ENCODE data around the gene USP37. TPM values are rescaled to one million over a fixed set of nuclear protein-coding genes. Genes with fewer than 3 reads are reported as not detected.
A peak's percentile ranks its signal among the peaks of the same experiment; 100 is the strongest.

Gene USP37
- total RNA-seq, 1 donor from 2014 or later, result 17.8 TPM

DNA sequence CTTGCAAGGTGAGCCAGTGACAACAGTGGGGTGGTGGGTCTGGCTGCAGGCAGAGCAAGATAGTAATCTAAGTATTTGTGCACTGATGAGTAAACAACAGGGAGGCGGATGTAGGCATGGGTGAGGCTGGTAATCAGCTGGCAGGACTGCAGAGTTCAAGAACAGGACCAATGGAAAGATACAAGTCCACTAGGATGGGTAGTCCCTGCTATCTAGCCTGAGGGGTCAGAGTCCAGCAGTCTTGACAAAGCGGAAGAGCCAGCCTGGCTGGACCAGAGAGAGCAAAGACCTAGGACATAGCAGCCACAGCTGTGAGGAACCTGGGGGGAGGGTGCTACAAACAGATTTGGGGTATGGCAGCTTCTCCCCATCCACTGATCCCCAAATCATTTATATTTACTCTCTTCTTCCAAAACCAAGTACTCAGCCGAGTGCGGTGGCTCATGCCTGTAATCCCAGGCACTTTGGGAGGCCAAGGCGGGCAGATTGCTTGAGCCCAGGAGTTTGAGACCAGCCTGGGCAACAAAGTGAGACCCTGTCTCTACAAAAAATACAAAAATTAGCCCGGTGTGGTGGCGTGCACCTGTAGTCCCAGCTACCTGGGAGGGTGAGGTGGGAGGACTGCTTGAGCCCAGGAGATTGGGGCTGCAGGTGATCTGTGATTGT is 123.3 kb downstream of the USP37 start:
- no peak for DNase-seq (ENCODE audit: low spot score in 2 of 2, unreplicated experiment in 2 of 2)
- Mint-ChIP-seq H3K4me1 (peaks cover 3% of the 10 kb centered on the region), H3K27ac (peak overlapping the region; percentile 53), H3K9me3 (no peaks in the 10 kb centered on the region), H3K36me3 (peaks cover 13% of the 10 kb centered on the region), H3K4me3 (no peak overlapping the region), H3K27me3 (ENCODE audit: low read depth) (no peaks in the 10 kb centered on the region)
- TF ChIP-seq, protein P1, sequence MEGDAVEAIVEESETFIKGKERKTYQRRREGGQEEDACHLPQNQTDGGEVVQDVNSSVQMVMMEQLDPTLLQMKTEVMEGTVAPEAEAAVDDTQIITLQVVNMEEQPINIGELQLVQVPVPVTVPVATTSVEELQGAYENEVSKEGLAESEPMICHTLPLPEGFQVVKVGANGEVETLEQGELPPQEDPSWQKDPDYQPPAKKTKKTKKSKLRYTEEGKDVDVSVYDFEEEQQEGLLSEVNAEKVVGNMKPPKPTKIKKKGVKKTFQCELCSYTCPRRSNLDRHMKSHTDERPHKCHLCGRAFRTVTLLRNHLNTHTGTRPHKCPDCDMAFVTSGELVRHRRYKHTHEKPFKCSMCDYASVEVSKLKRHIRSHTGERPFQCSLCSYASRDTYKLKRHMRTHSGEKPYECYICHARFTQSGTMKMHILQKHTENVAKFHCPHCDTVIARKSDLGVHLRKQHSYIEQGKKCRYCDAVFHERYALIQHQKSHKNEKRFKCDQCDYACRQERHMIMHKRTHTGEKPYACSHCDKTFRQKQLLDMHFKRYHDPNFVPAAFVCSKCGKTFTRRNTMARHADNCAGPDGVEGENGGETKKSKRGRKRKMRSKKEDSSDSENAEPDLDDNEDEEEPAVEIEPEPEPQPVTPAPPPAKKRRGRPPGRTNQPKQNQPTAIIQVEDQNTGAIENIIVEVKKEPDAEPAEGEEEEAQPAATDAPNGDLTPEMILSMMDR (IDR thresholded peaks at IDR 0.05; ENCODE audit: unreplicated experiment), result no peak

DNA sequence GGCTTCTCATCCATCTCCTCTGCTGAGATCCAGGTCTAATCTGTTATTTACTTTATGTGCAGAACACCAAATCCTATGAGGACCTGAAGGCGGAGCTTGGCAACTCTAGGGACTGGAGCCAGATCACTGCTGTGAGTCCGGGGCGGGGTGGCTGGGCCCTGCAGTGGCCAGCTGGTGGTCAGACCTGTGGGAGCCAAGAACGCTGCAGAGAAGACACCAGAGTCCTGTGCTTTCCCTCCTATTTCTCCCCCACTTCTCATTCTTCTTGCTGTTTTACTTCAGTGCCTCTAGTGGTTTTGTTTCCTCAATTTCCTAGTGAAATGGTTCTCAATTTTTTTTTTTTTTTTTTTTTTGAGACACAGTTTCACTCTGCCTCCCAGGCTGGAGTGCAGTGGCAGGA is 129.6 kb downstream of the USP37 start:
- DNase-seq (ENCODE audit: low spot score in 2 of 2, unreplicated experiment in 2 of 2), result no peak
- Mint-ChIP-seq H3K9me3 (no peaks in the 10 kb centered on the region), H3K4me3 (no peak overlapping the region)

DNA sequence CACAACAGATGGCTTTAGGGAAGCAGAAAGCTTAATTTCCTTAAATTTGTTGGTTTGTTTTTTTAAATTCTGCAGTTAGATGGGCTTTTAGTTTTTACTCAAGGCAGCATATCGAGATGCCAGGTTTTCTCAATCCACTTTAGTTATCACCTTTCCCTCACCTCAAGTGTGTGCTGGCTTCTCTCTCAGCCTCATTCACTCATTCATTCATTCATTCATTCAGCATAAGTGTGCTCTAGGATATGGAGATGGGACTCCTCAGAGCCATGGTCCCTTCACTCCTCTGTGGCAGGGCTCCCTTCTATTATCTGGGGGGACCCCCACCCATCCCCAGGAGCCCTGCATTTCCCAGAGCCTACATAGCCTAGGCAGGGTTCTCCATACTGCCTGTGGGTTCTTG is 130.2 kb downstream of the USP37 start:
- no peaks in the 10 kb centered on the region for H3K4me1 Mint-ChIP-seq
- H3K36me3 Mint-ChIP-seq, result no peaks in the 10 kb centered on the region
- no peak overlapping the region for H3K4me3 Mint-ChIP-seq
- no peak for DNase-seq (ENCODE audit: low spot score in 2 of 2, unreplicated experiment in 2 of 2)
- H3K27me3 Mint-ChIP-seq (ENCODE audit: low read depth), result no peaks in the 10 kb centered on the region
- TF ChIP-seq, protein P1 (IDR thresholded peaks at IDR 0.05; ENCODE audit: unreplicated experiment), result no peak
- H3K9me3 Mint-ChIP-seq, result no peaks in the 10 kb centered on the region
- no peak overlapping the region for H3K27ac Mint-ChIP-seq

More for the DNA sequence above, 129.6 kb downstream of the USP37 start:
- TF ChIP-seq, protein P1 (IDR thresholded peaks at IDR 0.05; ENCODE audit: unreplicated experiment), result no peak
- Mint-ChIP-seq H3K27ac (peak overlapping the region; percentile 4), H3K36me3 (no peaks in the 10 kb centered on the region), H3K27me3 (ENCODE audit: low read depth) (no peaks in the 10 kb centered on the region), H3K4me1 (no peaks in the 10 kb centered on the region)

DNA sequence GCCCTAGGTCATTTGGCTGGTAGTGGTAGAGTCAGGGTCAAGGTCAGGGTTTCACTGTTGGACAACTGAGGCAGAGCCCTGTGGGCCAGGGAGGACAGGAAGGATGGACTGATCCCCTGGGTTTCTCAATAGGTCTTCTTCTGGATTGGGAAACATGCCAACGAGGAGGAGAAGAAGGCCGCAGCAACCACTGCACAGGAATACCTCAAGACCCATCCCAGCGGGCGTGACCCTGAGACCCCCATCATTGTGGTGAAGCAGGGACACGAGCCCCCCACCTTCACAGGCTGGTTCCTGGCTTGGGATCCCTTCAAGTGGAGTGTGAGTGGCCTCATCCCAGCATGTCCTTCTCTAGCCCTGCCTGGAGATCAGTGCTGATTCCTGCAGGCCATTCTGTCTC is 131.2 kb downstream of the USP37 start:
- H3K27me3 Mint-ChIP-seq (ENCODE audit: low read depth), result no peaks in the 10 kb centered on the region
- H3K9me3 Mint-ChIP-seq, result no peaks in the 10 kb centered on the region
- no peaks in the 10 kb centered on the region for H3K4me1 Mint-ChIP-seq
- no peak for DNase-seq (ENCODE audit: low spot score in 2 of 2, unreplicated experiment in 2 of 2)
- H3K36me3 Mint-ChIP-seq, result no peaks in the 10 kb centered on the region
- H3K27ac Mint-ChIP-seq, result no peak overlapping the region
- no peak overlapping the region for H3K4me3 Mint-ChIP-seq
- TF ChIP-seq, protein P1 (IDR thresholded peaks at IDR 0.05; ENCODE audit: unreplicated experiment), result no peak

DNA sequence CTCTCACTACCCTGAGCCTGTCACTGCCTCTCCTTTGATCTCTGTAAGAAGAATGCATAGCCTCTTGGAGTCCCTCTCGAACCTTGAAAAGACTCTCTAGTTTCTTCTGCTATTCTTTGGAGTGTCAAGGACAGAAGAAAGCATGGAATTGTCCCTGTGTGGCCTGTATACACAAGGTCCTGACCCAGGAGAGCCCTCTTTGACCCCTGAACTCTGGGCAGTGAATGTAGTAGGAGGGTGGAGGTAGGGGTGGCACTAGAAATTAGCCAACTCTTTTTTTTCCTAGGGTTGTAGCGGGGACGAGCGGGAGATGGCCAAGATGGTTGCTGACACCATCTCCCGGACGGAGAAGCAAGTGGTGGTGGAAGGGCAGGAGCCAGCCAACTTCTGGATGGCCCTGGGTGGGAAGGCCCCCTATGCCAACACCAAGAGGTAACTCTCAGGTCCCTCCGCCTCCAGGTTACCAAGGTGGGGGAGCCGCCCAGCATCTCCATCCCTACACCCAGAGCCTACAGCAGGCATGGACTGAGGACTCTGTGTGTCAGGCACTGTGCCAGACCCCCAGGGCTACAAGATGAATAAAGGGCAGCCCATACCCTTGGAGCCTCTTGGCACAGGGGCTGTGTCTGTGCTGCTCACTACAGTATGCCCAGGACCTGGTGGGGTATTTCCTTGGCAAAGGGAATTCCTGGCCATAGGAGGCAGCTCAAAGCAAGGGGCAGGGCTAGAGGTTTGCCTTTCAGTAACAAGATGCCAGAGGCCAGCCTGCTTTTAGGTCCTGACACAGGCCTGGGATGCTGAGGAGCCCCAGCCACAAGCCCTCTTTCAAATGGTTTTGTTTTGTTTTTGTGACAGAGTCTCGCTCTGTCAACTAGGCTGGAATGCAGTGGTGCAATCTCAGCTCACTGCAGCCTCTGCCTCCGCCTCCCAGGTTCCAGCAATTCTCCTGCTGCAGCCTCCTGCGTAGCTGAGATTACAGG is 132.9 kb downstream of the USP37 start:
- no peaks in the 10 kb centered on the region for H3K9me3 Mint-ChIP-seq

More for the DNA sequence above, 132.9 kb downstream of the USP37 start:
- DNase-seq (ENCODE audit: low spot score in 2 of 2, unreplicated experiment in 2 of 2), result no peak
- TF ChIP-seq, protein P1 (IDR thresholded peaks at IDR 0.05; ENCODE audit: unreplicated experiment), result no peak
- no peak overlapping the region for H3K4me3 Mint-ChIP-seq
- H3K27ac Mint-ChIP-seq, result no peak overlapping the region
- H3K36me3 Mint-ChIP-seq, result no peaks in the 10 kb centered on the region
- H3K27me3 Mint-ChIP-seq (ENCODE audit: low read depth), result no peaks in the 10 kb centered on the region
- H3K4me1 Mint-ChIP-seq, result no peaks in the 10 kb centered on the region
